Astrocyte of the cerebellum (primary cell): ENCODE measurements around the gene IPO9.

Experiments
- DNase-seq: peaks from one replicate; pipeline ENCODE4 v3.0.0-alpha.2; 2011; ENCODE audit warnings: low read depth
- H3K4me3 ChIP-seq: 2 replicates; pipeline ENCODE4 v1.5.1; 2011; ENCODE audit warnings: mild to moderate bottlenecking, low read depth, low read length, moderate library complexity
- in situ Hi-C: cut with HindIII; loops from 2 replicates; pipeline ENCODE4 v1.10.0; 2017; ENCODE audit warnings: low sequenced_read_pairs
- TF ChIP-seq, protein P1 (sequence below): IDR thresholded peaks from 2 replicates; pipeline ENCODE4 v1.5.1; 2012; ENCODE audit warnings: low read length, low read depth, moderate library complexity, mild to moderate bottlenecking; ENCODE audit errors: missing control alignments

IPO9 gene

GRCh38 chr1:201876148-201876818 lies 47.3 kb downstream of the IPO9 start:
- TF ChIP-seq, protein P1, sequence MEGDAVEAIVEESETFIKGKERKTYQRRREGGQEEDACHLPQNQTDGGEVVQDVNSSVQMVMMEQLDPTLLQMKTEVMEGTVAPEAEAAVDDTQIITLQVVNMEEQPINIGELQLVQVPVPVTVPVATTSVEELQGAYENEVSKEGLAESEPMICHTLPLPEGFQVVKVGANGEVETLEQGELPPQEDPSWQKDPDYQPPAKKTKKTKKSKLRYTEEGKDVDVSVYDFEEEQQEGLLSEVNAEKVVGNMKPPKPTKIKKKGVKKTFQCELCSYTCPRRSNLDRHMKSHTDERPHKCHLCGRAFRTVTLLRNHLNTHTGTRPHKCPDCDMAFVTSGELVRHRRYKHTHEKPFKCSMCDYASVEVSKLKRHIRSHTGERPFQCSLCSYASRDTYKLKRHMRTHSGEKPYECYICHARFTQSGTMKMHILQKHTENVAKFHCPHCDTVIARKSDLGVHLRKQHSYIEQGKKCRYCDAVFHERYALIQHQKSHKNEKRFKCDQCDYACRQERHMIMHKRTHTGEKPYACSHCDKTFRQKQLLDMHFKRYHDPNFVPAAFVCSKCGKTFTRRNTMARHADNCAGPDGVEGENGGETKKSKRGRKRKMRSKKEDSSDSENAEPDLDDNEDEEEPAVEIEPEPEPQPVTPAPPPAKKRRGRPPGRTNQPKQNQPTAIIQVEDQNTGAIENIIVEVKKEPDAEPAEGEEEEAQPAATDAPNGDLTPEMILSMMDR, result peak; percentile 53
- in situ Hi-C loops, result no loop called here
- no peak for DNase-seq
- H3K4me3 ChIP-seq, result no peak overlapping the region

DNA sequence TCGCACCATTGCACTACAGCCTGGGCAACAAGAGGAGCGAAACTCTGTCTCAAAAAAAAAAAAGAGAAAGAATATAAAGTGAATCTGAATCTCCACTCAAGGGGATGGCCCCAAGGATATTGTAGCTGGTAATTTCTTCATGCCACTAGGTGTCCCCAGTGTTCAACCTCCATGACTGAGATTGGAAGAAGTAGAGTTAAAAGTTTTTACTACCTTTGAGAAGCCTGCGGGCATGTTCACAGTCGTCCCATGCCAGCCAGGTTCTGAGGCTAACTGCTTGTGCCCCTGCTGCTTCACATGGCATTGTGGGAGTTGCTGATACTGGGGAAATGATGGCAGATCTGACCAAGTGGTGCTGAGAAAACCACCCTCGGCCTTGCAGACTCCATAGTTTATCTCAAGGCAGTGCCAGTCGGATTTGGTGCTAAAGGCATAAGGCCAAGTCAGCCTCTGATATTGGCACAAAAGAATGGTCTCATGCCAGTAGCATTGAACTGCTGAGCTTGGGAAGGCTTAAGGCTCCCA lies 49.0 kb downstream of the IPO9 start:
- peak; percentile 48 for DNase-seq
- TF ChIP-seq, protein P1, result peak; percentile 75
- no peak overlapping the region for H3K4me3 ChIP-seq
- in situ Hi-C loops, result no loop called here

- in situ Hi-C loops, result no loop called here
- no peak overlapping the region for H3K4me3 ChIP-seq
- TF ChIP-seq, protein P1, result no peak
- DNase-seq, result no peak
Observed at GRCh38 chr1:201880928-201881571, 52.1 kb downstream of the IPO9 start.

DNA sequence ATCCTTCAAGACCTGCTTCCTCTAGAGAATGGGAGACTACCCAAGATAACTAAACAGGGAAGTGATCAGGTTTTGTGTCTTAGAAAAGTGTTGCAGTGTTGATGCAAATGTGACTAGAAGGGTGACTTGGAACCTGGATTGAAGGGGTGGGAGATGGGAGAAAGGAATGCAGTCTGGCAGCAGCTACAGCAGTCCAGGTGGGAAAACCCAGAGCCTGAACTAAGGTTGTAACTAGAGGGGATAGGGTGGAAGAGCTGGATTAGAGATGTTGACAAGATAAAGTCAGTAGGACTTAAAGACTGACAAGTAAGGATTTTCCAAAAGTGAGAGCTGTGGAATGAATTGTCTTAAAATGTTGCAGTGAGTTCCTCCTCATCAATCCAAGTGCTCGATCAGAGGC lies 52.7 kb downstream of the IPO9 start:
- DNase-seq, result no peak
- TF ChIP-seq, protein P1, result no peak
- in situ Hi-C loops, result no loop called here
- H3K4me3 ChIP-seq, result no peak overlapping the region

DNA sequence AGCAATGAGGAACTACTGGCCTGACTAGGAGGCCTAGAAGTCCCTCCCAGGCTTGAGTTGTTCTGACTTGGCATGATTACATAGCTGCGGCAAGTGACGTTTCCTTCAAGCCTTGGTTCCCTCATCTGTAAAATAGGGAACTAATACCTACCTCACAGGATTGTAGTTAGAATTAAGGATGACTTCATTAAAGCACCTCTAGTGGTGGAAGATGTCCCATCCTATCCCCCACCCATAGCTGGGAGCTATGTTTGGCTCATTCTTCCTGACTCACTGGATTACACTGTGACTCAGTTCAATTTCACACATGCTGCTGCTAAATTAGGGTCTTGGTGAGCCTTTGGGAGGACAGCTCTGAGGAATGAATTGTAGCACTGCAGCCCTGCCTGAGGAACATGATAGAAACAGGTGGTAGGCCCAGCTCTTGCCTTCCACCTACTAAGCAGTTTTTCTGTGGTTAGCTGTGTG lies 53.7 kb downstream of the IPO9 start:
- H3K4me3 ChIP-seq, result no peak overlapping the region
- TF ChIP-seq, protein P1, result peak; percentile 19
- DNase-seq, result no peak
- in situ Hi-C loops, result no loop called here

GRCh38 chr1:201883266-201883665 lies 54.3 kb downstream of the IPO9 start:
- in situ Hi-C loops, result no loop called here
- no peak overlapping the region for H3K4me3 ChIP-seq
- TF ChIP-seq, protein P1, result no peak
- DNase-seq, result no peak
